Omental fat pad (tissue), 4 donors: ENCODE measurements around the gene CD33. TPM values are rescaled to one million over a fixed set of nuclear protein-coding genes. Genes with fewer than 3 reads are reported as not detected.
"Not testable (repeated sequence)": the region's sequence is repeated elsewhere in the genome, so short reads cannot be mapped to it uniquely, and the experiment has no call there.

ENCODE experiments used
- ATAC-seq: fragments of 150-250 bp; one replicate; pipeline ENCODE4 v1.9.1; 2016; ENCODE audit warnings: mild to moderate bottlenecking, moderate library complexity; ENCODE audit not compliant: low FRiP score
- DNase-seq: peaks from one replicate; pipeline ENCODE4 v3.0.0-alpha.2; 2019; ENCODE audit warnings: low spot score
- CTCF ChIP-seq, 3 donors: fragments of 450-650 bp; IDR thresholded peaks; one replicate each; pipeline ENCODE4 v1.5.1; 2016 to 2017; ENCODE audit warnings: antibody characterized with exemption in 3 of 3, mild to moderate bottlenecking in 3 of 3, moderate library complexity in 2 of 3
- total RNA-seq, 4 donors: library from RNA; depleted of rRNA; stranded (reverse); fragments of >200 nt; gene quantifications; one replicate each; pipeline ENCODE4 v1.1.0, GENCODE V29; 2016

CD33 gene
- total RNA-seq, 4 donors from 2014 or later = 7.1 to 22.3 (median 18.0) TPM

- no peak for ATAC-seq
- no peak for TF ChIP-seq CTCF (IDR thresholded peaks at IDR 0.05)
- DNase-seq = no peak
These were observed 14.6 kb upstream of the CD33 start for GRCh38 chr19:51210191-51210784.

- not testable (repeated sequence) for DNase-seq
These were observed 14.0 kb upstream of the CD33 start for GRCh38 chr19:51210874-51211361.

GRCh38 chr19:51211833-51212232 lies 13.0 kb upstream of the CD33 start:
- ATAC-seq (no peak), DNase-seq (no peak)
- TF ChIP-seq CTCF (IDR thresholded peaks at IDR 0.05) = no peak

More at GRCh38 chr19:51210874-51211361, 14.0 kb upstream of the CD33 start:
- ATAC-seq = not testable (repeated sequence)

GRCh38 chr19:51219307-51219706 lies 5.6 kb upstream of the CD33 start:
- no peak for TF ChIP-seq CTCF (IDR thresholded peaks at IDR 0.05)
- ATAC-seq (no peak), DNase-seq (no peak)

GRCh38 chr19:51219971-51220370 lies 4.9 kb upstream of the CD33 start:
- no peak for ATAC-seq
- no peak for TF ChIP-seq CTCF (IDR thresholded peaks at IDR 0.05)
- no peak for DNase-seq

- DNase-seq (no peak), ATAC-seq (no peak)
- TF ChIP-seq CTCF (IDR thresholded peaks at IDR 0.05) = no peak
These were observed 3.9 kb upstream of the CD33 start for GRCh38 chr19:51220996-51221395.

- TF ChIP-seq CTCF (IDR thresholded peaks at IDR 0.05) = no peak
These were observed 678 bp upstream of the CD33 start for GRCh38 chr19:51224163-51224641.

More at GRCh38 chr19:51224163-51224641, 678 bp upstream of the CD33 start:
- DNase-seq (no peak), ATAC-seq (no peak)
